Stimulated activated naive CD4-positive, alpha-beta T cell treated with Interleukin-2 at 50 U/mL for 16 hours (primary cell): Measurements from ENCODE around the gene METTL24.
"Not testable (repeated sequence)": the region's sequence is repeated elsewhere in the genome, so short reads cannot be mapped to it uniquely, and the experiment has no call there.

Source experiments
- DNase-seq: peaks from one replicate; lab custom pipeline; 2025; lab: John Stamatoyannopoulos, UW

Gene METTL24

DNA sequence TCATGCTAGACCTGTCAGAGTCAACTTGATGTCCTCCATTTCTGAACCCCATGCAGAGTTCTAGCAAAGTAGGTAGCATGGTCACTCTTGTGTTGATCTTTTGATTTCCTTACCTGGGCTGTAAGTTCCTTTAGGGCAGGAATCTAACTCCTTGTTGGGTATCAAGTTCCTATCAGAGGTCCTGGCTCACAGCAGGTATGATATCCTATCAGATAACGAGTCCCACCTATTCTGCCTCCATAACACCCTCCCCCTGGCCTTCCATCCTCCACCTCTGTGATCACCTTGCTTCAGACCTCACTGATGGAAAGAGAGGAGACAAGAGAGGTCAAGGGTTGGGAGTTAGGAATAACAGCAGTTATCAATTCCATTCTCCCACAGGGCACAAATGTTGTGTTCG is 101.8 kb downstream of the METTL24 start:
- no peak for DNase-seq

DNA sequence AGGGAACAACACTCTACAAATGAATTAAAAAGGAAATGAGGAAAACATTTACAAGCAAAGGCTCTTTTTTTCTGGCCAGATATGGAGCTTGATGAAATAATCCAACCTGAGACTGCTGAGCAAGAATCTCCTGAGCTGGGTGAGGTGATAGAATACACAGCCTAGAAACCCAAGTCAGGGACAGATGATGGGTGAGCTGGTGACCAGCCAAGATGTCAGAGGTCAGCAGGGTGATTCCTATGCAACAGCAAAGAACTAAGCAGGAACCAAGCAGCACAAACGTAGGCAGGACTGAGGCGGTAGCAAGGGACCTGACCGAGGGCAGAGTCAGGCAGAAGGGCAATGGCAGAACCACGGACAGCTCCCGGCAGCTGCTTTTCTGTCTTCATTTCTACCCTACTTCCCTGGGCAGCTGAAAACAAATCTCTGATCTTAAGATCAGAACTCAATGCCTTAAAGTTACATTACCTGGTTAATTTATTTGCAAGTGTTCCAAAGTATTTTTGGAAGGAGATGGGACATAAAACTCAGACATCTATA is 102.9 kb downstream of the METTL24 start:
- DNase-seq: no peak

DNA sequence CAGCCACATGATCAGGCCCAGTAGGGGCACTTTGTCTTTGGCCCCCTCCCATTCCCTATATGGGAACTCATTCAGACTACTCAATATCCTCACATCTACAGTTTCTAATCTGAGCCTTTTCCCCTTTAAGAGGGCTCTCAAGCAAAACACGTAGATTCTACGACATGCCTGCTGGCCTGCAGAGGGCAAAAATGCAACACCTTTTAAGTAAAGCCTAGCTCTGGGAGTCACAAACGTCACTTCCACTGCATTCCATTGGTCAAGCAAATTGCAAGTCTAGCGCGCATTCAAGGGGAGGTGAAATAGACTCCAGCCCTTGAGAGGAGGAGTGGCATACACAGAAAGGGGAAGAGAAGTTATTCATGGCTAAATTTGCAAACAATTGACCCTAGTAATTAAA is 107.3 kb downstream of the METTL24 start:
- no peak for DNase-seq

DNA sequence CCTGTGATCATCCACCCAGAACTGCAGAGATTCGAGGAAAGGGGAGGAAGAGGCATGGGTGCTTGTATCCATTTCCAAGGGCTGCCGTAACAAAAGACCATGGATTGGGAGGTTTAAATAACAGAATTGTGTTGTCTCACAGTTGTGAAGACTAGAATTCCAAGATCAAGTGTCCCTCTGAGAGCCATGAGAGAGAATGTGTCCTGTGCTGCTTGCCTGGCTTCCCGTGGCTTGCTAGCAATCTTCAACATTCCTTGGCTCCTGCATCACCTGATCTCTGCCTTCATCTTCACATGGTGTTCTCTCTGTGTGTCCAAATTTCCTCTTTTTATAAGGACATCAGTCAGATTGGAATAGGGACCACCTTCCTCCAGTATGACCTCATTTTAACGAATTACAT is 108.1 kb downstream of the METTL24 start:
- DNase-seq: no peak

DNA sequence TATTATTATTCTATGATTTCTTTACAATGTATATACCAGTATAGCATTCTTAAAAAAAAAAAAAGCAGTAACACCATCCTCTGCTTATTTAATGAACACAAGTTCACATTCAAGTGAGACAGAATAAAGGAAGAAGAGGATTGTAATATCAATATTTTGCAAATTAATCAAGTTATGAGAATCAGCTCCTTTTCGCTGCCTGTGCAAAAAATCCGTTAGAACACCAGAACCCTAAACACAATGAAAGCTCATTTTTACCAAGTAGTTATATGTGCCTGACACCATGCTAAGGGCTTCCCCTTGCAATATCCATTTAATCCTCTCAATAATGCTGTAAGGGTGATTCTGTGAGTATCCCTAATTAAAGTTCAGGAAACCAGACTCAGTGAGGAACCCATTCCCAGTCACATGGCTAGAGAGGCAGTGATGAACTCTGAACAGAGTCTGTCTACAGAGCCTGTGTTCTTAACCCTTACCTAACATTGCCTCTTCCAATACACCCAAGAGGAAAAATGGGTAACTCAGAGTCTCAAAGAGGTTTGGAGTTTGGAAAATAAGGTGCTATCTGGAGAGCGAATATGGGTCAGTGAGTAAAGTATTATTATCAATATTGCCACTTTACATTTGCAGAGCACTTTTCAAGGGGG is 111.1 kb downstream of the METTL24 start:
- no peak for DNase-seq

DNA sequence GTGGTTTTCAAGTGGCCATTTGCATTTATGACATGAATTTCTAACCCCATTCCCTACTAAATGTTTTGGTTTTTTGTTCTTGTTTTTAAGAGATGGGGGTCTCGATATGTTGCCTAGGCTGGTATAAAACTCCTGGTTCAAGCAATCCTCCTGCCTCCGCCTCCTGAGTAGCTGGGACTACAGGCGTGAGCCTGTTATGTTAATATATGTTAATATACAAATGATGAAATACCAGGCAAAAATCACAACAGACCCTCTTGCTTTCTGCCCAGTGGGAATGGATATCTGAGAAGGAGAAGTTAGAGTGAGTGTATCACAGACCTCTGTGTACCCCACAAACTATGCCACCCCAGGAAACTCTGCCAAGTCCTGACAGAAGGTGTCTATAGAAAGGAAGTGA is 111.8 kb downstream of the METTL24 start:
- no peak for DNase-seq

DNA sequence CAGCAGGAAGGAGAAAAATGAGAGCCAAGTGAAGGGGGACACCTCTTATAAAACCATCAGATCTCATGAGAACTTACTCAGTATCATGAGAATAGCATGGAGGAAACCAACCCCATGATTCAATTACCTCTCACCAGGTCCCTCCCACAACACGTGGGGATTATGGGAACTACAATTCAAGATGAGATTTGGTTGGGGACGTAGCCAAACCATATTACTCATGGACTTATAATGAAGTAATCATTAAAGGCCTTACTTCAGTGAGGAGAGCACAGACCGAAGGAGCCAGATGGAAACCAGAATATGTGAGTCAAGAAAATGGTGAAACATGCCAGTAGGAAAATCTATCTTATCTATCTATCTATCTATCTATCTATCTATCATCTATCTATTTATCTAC is 113.5 kb downstream of the METTL24 start:
- not testable (repeated sequence) for DNase-seq

DNA sequence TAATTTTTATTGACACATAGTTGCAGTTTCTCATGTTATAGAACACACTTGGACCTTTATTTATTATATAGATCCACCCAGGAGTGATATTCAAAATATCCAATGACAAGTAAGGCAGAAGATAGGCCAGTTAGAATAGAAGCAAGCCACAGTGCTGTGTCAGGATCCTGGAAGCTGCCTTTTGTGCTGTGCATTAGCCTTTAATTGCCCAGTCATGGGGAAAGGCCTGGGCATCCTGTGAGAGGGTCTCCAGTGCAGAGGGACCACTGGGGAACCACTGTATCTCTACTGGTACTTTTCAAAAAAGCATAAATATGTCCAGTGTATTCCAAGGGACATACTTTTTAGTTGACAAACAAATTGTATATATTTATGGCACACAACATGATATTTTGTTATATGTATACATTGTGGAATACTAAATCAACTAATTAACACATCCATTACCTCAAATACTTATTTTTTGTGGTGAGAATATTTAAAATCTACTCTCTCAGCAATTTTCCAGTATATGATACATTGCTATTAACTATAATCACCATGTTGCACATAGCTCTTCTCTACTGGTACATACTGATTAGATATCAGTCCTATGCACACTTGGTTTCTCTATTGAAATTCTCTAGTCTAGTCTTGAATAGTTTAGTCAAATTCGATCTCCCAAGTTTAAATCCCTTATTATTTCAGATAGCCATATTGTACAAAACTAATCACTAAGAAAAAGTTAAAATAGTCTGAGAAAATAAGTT is 118.4 kb downstream of the METTL24 start:
- no peak for DNase-seq

DNA sequence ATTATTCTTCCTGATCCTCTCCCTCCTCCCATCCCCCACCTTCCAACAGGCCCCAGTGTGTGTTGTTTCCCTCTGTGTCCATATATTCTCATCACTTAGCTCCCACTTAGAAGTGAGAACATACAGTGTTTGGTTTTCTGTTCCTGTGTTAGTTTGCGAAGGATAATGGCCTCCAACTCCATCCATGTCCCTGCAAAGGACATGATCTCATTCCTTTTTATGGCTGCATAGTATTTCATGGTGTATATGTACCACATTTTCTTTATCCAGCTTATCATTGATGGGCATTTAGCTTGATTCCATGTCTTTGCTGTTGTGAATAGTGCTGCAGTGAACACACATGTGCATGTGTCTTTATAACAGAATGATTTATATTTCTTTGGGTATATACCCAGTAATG is 122.1 kb downstream of the METTL24 start:
- DNase-seq: not testable (repeated sequence)

DNA sequence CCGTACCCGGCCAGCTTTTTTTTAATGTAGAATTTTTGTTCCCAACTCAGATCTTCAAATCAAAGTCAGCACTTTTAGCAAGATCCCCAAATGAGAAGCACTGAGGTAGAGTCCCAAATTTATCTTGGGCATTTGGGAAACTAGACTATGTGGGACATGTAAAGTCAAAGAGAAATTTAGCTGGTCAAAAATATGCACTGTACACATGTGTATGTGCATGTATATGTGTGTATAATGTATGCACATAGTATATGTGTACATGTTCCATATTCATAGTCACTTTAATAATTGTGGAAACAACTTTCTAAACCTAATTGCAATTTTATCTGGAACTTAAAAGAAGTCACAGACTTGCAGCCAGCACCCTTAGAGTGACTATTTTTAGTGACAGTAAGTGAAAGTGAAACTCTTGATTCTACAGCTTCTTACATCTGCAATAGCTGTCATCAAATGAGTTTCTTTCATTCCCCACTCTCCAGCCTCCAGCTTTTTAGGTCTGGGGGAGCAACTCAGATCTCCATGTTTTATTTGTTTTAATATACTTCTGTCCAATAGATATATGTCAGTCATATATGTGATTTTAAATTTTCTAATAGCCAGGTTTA is 124.3 kb downstream of the METTL24 start:
- DNase-seq: no peak

DNA sequence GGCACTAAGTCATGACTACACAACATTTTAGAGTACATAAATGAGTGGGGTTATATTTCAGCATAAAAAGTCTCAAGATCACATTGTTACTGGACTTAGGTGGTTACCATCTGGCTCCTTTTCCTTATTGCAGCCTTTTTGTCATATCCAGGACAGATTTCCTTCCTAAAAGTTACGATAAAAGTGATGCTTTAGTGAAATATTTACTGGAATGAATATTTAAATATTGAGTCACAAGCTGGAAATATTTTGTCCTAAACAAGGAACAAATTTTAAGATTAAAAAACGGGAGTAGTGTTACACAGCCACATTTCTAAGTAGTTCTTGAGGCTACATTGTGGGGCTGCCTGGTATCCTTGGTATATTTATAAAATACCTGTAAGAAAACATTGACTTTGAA is 125.7 kb downstream of the METTL24 start:
- DNase-seq: no peak

DNA sequence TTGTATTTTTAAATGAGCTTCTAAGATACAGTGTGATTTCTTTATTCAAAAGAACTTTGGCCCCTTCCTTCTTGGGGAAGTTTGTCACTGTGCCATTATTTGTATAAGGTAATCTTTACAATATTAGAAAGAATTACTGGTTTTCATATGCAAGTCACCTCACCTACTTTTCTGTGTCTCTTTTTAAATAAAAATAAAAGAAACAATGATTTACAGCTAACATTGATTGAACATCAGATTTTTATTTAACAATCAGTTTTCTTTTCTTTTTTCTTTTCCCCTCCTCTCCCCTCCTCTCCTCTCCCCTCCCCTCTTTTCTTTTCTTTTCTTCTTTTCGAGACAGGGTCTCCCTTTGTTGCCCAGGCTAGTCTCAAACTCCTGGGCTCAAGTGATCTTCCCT is 131.9 kb downstream of the METTL24 start:
- no peak for DNase-seq

DNA sequence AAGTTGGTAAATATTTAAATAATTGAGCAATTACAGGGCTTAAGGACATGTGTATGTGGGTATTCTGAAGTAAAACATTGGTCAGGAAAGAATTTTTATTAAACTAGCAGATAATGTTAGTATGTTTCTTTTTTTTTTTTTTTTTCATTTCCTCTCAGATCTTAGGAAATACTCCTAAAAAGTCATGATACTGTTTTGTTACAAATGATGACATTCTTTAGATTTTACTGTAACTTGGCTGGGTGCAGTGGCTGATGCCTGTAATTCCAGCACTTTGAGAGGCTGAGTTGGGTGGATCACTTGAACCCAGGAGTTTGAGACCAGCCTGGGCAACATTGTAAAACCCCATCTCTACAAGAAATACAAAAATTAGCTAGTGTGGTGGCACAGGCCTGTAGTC is 136.4 kb downstream of the METTL24 start:
- DNase-seq: no peak

DNA sequence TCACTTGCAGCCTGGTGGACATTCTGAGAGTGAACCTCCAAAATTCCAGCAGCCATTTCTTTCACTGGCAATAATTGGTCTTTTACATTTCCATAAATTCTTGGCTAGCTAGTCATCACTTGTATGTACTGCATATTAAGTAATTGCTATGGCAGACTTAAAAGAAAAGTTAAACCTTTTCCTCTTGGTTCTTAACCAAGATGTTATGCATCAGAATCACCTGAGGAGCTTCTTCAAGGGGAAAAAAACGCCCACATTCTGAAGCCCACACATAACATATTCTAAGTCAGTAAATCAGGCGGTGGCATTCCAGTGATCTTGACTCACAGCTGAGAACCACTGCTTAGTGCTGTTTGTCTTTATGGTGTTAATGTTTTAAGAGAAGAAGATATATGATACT is 140.9 kb downstream of the METTL24 start:
- DNase-seq: no peak

DNA sequence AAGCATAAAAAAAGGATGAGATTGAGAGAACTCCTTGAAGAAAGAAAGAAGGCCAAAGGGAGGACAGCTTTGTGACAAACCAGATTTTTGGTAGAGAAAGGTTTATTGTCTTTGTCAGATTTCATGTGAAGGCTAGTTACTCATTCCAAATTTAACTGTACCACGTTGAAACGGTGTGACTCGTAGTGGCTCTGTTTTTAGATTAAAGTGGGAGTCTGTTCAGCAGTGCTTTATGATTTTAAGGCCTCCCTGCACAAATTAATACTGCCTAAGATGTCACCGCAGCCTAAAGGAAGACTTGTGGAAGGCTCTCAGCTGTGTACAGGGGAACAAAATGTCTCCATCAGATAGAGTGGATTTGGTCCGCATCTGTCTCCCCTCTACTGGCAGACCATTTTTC is 142.0 kb downstream of the METTL24 start:
- DNase-seq: no peak

DNA sequence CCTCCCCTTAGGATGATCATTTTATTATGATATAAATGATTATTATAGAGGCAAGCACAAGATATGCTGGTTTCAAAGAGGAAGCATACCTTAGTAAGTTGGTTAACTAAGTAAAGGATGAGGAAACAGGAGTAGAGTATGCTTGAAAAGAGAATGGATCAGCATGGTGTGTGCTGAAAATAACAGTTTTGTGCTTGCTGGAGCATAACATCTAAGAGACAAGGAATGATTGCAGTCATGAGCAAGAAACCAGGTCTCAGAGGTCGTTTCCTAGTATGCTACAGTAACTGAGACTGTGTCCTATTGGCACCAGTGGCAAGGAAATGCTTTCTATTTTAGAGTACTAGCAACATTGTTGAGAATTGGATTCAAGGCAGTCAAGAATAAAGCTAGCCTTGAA is 143.8 kb downstream of the METTL24 start:
- DNase-seq: no peak

DNA sequence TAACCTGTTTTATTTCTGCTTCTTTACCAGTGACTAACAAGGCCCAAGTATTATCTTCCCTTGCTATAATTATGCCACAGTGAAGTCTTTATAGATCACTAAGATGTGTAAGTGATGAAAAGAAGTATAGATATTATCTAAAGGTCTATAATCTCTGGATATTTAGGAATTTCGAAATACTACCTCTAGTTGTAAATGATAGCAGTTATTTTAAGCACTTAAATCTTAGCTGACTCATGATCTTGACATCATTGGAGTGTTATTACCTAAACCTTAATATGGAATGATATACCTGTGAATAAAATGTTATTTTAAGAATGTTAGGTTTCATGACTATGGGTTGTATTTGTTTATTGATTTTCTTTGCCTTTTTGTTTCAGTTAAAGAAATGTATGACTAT is 146.4 kb downstream of the METTL24 start:
- no peak for DNase-seq

DNA sequence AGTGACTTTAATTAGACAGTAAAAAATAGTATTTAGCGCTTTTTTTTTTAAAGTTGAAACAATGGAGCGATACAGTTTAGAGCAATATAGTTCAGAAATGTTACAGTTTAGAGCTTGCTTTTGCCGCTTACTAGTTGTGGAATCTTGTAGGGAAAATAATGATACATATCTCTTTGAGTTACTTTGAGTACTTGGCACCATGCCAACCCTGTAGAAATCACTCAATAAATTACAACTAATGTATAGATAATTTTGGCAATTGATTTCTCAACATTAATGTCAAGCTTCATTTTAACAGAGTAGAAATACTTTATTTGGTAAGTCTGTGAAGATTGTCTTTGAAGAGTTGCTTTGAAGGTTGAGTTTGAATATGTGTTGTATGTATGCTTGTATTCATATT is 150.5 kb downstream of the METTL24 start:
- no peak for DNase-seq

DNA sequence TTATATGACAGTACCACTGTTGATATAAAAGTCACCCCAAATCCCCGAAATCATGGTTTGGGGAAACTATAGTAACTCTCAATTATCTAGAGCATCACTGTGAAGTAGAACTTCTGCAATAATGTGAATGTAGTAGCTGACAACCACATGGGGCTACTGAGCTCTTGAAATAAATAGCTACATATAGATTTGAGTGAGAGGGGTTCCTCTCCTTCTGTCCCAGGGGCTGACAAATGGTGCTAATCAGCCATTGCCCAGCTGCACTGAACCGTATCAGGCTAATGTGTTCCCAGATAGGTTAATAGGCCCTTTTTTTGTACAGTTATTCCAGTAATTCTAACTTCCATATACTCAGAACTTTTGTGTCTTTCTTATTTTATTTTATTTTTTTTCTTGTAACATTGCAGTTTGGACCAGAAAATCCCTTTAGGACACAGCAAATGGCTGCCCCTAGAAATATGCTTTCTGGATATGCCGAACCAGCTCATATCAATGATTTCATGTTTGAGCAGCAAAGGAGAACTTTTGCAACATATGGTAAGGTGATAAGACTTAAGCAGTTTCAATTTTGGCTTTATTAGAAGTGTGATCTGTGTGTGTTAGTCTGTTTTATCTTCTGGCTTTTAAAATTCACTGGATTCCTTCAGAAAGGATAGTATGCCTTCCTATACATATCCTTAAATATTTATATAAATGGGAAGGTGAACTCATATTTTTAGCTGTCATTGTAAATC is 156.8 kb downstream of the METTL24 start:
- no peak for DNase-seq

DNA sequence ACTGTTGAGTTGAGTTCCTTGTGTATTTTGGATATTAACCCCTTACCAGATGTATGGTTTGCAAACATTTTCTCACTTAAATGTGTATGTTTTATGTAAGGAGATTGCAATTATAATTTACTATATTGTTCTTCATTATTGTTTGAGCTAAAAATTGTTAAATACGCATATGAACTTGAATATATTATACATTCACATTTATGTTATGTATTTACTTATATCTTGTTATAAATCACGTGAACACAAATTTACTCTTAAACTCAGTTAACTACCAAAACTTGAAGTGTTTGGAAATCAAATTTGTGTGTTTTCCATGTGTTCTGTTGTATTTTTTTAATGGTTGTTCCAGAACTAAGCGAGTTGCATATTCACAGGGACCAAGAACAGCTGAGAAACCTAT is 159.6 kb downstream of the METTL24 start:
- DNase-seq: no peak

DNA sequence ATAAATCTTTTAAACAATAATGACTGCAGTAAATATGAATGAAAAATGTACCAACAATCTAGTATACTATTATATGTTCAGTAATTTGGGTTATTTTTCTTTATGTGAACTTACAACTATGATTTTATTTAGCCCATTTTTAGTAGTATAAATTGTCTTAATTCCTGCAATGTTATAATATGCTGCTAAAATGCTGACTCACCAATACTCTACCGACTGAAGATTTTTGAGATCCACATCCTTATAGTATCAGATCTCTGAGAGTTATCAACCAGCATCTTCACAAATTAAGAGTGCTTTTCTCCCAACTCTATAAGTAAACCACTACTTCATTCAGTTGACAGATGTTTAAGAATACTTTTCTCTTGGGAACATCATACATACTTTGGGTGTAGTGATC is 161.3 kb downstream of the METTL24 start:
- no peak for DNase-seq

DNA sequence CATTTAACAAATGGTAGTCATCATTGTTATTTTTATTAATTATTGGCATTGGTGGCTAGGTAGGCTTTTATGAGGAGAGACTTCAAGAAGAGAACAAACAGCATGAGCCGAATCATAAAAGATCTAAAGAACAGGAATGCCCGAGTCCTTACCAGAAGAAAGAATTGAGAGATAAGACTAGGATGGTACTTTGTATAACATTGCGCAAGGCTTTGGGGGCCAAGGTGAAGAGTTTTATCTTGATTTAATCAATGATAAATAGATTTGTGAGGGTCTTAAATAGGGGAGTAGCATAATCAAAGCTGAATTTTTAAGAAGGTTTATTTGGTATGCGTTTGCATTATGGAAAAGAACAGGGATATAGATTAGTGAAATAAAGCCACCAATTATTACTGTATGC is 162.5 kb downstream of the METTL24 start:
- DNase-seq: no peak
